Measurements from ENCODE around the gene CHM. TPM values are rescaled to one million over a fixed set of nuclear protein-coding genes. Genes with fewer than 3 reads are reported as not detected.

The CHM gene
- total and polyA plus RNA-seq, 2 of the 8 experiments (the other 6 are each of a cell fraction or from before 2014, with no cell fraction given): 8.6 to 15.5 TPM

- no peak overlapping the region for H3K18ac ChIP-seq (ENCODE audit: extremely low read depth, low read length)
- H4K91ac ChIP-seq (replicated peaks; ENCODE audit: insufficient read length, low read length): no peak overlapping the region
- no peak overlapping the region for H2BK12ac ChIP-seq (ENCODE audit: low read depth, low read length)
- H3K27ac ChIP-seq (ENCODE audit: low read depth, low read length): no peak overlapping the region
- H3K23ac ChIP-seq (ENCODE audit: insufficient read length): no peak overlapping the region
- H3K4me1 ChIP-seq (replicated peaks in 1 of 4; ENCODE audit: control insufficient read depth in 3 of 4, insufficient read depth in 4 of 4, low read length in 3 of 4): no peaks in the 10 kb centered on the region
- H3K23me2 ChIP-seq (ENCODE audit: low read depth, low read length): no peaks in the 10 kb centered on the region
- H4K5ac ChIP-seq (ENCODE audit: insufficient read length, low read depth, low read length): no peak overlapping the region
- FAIRE-seq: no peak
- ChIA-PET CTCF (ENCODE audit: partially characterized antibody) (no interaction called here), POLR2A (ENCODE audit: partially characterized antibody) (no interaction called here)
- DNase-seq (ENCODE audit: low read depth in 1 of 2, low spot score in 2 of 2): no peak
- 84% methylated on average over 2 of the region's 2 CpGs; no CpG with 5 or more reads in 1 of the 2 experiments for WGBS, 2 experiments (ENCODE audit: extremely low coverage in 1 of 2, insufficient coverage in 1 of 2, insufficient read length in 1 of 2, insufficient replicate concordance in 2 of 2, low coverage in 1 of 2, low lambda C conversion rate in 2 of 2, missing lambda C conversion rate in 1 of 2)
- no peak overlapping the region for H2BK5ac ChIP-seq (ENCODE audit: low read depth, low read length)
- no peak overlapping the region for H2AK5ac ChIP-seq (ENCODE audit: low read depth, low read length)
- H3K79me2 ChIP-seq (ENCODE audit: control insufficient read depth in 1 of 2, insufficient read depth in 2 of 2, low read length in 2 of 2): no peaks in the 10 kb centered on the region
- no peak overlapping the region for H2BK15ac ChIP-seq (ENCODE audit: low read length)
- H2BK20ac ChIP-seq (ENCODE audit: low read length): no peak overlapping the region
- no peak overlapping the region for H3K4me2 ChIP-seq (ENCODE audit: insufficient read depth in 1 of 2, low read depth in 2 of 2, low read length in 2 of 2)
- no peak overlapping the region for H3K4ac ChIP-seq (replicated peaks; ENCODE audit: insufficient read length, low read depth, low read length)
- H2AFZ ChIP-seq (ENCODE audit: low read length): no peak overlapping the region
- no peak overlapping the region for H2BK120ac ChIP-seq (replicated peaks; ENCODE audit: low read depth, low read length)
- H3K9ac ChIP-seq (replicated peaks in 1 of 4; ENCODE audit: extremely low read depth in 1 of 4, low read depth in 3 of 4, low read length in 3 of 4): no peak overlapping the region
- H4K20me1 ChIP-seq (replicated peaks in 1 of 2; ENCODE audit: control insufficient read depth in 1 of 2, insufficient read depth in 2 of 2, low read length in 2 of 2): no peaks in the 10 kb centered on the region
- H3K9me3 ChIP-seq (ENCODE audit: insufficient read depth in 2 of 2, low read depth in 1 of 2, low read length in 1 of 2): no peaks in the 10 kb centered on the region
- H3K4me3 ChIP-seq (ENCODE audit: extremely low read depth in 1 of 4, insufficient read depth in 2 of 4, low read depth in 3 of 4, low read length in 4 of 4): no peak overlapping the region
- no peaks in the 10 kb centered on the region for H3K36me3 ChIP-seq (ENCODE audit: control insufficient read depth in 2 of 4, insufficient read depth in 4 of 4, low read length in 3 of 4)
- H3K27me3 ChIP-seq (replicated peaks in 1 of 4; ENCODE audit: control insufficient read depth in 3 of 4, extremely low read depth in 1 of 4, insufficient read depth in 3 of 4, low read length in 3 of 4): no peaks in the 10 kb centered on the region
- no peak overlapping the region for H3K56ac ChIP-seq (replicated peaks; ENCODE audit: insufficient read length, low read depth, low read length)
- H3K14ac ChIP-seq (ENCODE audit: insufficient read length): no peak overlapping the region
- no peak overlapping the region for H4K8ac ChIP-seq (ENCODE audit: extremely low read depth, insufficient read depth, low read length)
- no peaks in the 10 kb centered on the region for H3K79me1 ChIP-seq (ENCODE audit: low read depth, low read length)
- TF ChIP-seq EP300 (IDR thresholded peaks at IDR 0.05; ENCODE audit: borderline replicate concordance in 1 of 2, low read depth in 2 of 2, low read length in 2 of 2) (no peak), CHD1 (IDR thresholded peaks at IDR 0.05; ENCODE audit: low read depth, low read length) (no peak)
Measured at GRCh38 chrX:85906399-85906798, 141.0 kb downstream of the CHM start.
